Activated CD8-positive, alpha-beta memory T cell treated with anti-CD3 and anti-CD28 coated beads, Interleukin-2, amount 50 U/mL, for 1 hour (primary cell): Measurements from ENCODE around the gene GSG1L.

Experiments used
- DNase-seq: peaks from one replicate; pipeline ENCODE4 v3.0.0-alpha.2; 2020; ENCODE audit errors: extremely low read depth

The GSG1L gene

DNA sequence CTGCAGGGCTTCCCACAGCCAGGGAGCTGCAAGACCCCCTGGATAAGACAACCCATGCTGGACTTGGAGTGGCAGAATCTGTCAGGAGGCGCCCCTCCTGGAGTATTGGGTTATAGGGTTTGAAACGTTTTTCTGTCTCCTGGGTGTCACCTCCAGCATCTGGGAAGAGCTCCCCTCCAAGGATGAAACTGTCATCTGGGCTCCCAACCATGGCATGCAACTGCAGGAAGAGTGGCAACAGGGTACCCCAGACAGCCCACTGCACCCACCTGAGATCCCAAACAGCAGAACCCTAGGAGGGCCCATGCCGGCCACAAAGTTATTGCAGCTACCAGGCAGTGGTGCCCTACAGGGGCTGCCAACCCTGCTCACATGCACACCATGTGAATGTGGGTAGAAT is 636 bp upstream of the GSG1L start:
- DNase-seq: no peak

- DNase-seq: no peak
Observed at GRCh38 chr16:28062847-28063521, 530 bp downstream of the GSG1L start.

DNA sequence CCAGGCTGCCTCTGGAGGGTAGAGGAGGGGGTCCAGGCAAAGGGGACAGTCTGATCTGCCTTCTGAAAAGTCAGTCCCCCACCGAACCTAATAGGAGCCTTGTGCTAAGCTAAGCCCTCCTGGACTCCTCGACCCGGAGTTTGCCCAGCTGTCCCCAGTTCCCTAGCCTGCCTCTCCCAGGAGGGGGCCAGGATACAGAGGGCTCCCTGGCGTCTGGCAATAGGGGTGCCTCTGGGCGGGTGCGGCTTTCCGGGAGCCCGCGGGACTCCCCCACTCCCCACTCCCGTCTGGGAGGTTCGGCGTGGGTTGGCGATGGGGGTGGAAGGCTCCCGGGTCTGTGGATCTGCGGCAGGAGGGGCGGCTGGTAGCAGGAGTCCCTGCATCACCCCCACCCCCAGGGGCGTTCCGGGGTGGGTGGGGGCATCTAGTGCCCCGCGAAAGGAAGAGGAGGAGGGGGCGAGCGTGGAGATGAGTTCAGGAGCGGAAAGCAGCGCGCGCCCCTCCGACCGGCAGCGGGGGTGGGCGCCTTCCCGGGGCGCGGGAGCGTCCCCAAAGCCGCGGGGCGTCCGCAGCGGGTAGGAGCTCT is 1.2 kb downstream of the GSG1L start:
- DNase-seq: no peak

DNA sequence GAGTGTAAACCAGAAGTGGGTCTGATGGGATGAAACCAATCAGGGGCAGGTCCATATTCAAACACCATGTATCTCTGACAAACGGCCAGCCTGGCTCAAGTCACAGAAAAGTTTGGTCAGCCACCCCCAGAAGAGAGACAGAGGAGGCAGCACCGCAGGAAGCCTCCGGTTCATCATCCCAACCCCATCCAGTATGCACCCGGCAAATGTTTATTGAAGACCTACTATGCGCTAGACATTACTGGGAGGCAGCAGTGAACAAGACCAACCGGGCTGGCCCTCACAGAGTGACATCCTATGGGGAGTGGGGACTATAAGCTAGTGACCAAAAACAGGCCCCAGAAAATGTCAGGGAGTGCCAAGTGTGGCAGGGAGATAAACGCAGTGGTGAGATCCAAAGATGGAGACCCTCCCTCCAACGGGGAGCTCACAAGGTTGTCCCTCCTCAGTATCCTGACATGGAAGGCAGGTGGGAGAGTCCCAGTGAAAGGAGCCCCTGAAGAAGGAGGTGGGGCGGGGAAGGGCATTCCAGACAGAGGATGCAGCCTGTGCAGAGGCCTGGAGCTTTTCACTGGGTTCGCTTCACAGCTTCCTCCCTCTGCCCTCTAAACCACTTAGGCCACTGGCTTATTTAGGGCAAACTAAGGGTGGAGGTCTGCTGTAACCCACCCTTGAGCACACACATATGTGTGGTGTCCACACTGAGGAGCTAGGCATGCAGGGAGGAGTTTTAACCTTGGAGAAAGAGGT is 2.0 kb downstream of the GSG1L start:
- DNase-seq: no peak

- no peak for DNase-seq
Observed at GRCh38 chr16:28059841-28060575, 3.5 kb downstream of the GSG1L start.

DNA sequence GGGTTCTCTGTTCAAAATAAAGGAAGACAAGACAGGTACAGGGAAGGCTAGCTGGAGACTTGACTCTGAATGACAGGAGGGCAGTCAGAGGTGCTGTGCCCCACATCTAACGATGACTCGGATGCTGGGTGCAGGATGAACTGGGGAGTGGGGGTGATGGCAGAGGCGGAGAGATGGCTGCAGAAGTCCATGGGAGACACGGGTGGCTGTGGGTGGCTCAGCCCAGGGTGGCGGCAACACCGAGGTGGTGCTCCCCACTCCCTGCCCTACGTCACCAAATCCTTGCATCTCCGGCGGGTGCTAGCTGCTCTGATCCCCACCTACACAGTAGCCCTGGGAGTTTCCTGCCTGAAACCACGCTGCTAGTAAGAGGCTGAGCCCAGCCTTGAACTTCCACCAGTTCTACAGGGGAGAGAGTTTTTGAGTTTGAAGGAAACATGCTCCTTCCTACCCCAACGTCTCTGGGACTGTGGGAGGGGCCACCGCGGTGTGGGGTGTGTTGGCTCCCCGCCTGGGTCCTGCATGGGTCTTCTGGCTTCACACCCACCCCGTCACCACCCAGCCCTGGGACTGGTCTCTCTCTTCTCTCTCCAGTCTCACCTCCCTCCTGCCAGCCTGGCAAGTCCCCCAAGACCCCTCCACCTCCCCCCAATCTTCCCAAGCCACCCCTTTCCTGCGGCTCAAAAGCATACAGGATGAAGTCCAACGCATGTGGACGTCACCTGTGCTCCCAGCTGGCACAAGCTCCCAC is 4.5 kb downstream of the GSG1L start:
- no peak for DNase-seq

GRCh38 chr16:28057949-28058348 is 5.6 kb downstream of the GSG1L start:
- DNase-seq: no peak

DNA sequence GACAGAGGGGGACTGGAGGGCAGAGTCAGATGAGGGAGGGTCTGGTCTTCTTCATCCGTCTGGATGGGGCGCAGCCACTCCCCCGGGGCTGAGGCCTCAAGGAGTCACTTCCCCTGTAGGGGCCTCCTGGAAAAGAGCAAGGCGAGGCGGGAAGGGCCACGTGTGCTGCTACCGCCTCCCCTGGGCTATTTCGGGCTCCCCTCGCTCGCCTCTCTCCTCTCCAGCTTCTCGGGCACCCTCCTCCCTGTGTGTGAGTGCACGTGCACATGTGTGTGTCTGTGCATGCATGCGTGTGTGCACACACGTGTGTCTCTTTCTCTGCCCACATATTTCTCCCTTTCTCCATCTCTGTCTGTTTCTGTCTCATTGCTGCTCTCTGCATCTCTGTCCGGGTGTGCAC is 10.1 kb downstream of the GSG1L start:
- no peak for DNase-seq

DNA sequence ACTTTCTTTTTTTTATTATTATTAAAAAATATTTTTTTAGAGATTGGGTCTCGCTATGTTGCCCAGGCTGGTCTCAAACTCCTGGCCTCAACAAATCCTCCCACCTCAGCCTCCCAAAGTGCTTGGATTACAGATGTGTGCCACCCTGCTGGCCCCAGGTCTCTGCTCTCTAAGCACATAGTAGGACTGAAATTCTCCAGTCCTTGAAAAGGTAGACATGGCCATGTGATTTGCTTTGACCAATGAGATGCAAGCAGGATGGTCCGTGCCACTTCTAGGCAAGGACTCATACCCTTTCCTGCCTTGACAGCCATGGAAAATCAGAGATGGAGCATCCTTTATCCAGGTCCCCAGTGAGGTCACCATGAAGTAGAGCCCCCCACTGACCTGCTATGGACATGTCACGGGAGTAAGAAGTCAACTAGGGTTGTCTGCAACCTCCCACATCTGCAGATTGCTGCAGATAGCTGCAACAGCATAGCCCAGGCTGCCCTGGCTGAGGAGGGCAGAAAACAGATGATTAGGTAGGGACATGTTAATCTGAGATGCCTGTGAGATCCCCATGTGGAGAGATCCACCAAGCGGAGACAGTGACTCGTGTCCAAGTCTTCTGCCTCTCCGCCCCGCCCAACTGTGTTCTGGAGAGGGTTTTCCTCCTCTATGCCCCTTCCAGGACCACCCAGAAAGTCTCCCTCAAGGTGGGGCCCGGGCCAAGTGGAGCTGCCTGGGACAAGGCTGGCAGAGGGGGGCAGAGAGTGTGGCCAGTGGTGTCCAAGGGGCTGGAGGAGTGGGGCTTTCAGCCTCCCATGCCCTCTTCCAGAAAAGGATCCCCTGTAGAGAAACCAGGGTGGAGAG is 11.0 kb downstream of the GSG1L start:
- no peak for DNase-seq

GRCh38 chr16:28051486-28051885 is 12.0 kb downstream of the GSG1L start:
- DNase-seq: no peak

DNA sequence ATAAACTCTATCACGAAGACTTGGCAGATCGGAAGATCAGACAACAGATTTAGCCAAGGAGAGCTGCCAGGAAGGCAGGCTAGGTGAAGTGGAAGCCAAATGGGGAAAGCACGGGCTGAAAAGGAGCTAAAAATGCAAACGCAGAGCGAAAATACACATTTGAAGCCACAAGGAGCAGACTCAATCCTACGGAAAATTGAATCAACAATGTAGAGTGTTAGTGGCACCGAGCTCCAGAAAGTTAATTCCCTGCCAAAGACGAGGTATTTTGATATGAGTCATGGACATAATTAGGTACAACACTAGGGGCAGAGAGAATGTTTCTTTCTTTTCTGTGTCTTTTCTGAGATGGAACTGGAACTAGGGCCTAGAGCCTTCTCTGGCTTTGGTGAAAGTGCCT is 20.7 kb downstream of the GSG1L start:
- no peak for DNase-seq

GRCh38 chr16:28041615-28042014 is 21.9 kb downstream of the GSG1L start:
- DNase-seq: no peak

GRCh38 chr16:28040039-28040438 is 23.5 kb downstream of the GSG1L start:
- no peak for DNase-seq

- DNase-seq: no peak
Observed at GRCh38 chr16:28039493-28039892, 24.0 kb downstream of the GSG1L start.

GRCh38 chr16:28038409-28038808 is 25.1 kb downstream of the GSG1L start:
- DNase-seq: no peak

DNA sequence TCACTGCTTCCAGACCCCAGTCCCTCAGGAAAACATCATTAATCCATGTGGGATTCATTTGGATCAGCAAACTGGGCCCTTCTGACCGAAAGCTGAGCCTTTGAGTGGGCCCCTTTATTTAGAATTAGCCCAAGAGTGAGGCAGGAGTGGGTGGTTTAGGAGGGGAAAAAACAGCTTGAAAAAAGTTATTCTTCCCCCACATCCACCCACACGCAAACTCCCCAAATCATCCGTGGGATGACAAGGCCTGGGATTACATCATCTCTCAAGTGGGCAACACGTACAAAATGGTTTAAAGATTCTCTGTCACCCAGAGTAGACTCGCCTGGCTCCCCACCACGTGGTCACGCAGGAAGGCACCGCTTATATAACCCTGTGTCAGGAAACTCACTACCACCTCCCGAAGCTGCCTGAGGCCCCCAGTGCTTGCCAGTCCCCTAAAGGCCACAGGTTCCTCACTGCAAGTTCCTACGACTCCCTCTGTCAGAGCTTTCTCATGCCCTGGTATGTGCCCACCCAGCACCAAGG is 27.6 kb downstream of the GSG1L start:
- no peak for DNase-seq

- no peak for DNase-seq
Observed at GRCh38 chr16:28033870-28034269, 29.6 kb downstream of the GSG1L start.

GRCh38 chr16:28029387-28030002 is 34.0 kb downstream of the GSG1L start:
- DNase-seq: no peak

DNA sequence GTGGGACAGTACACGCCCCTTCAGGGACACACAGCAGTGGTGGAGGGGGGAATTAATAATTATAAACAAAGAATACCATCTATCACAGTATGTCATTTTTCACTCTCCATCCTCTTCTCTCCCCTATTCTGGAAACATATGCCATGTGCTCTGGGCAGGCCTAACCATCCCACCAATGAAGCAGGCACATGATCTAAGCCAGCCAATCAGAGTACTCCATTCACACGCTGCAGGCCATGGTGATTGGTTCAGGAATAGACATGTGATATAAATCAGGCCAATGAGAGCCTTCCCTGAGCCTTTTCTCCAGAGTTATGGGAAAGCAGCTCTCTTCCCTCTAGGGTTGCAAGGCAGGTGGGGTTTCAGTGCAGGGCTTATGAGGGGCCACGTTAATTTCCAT is 36.5 kb downstream of the GSG1L start:
- no peak for DNase-seq

DNA sequence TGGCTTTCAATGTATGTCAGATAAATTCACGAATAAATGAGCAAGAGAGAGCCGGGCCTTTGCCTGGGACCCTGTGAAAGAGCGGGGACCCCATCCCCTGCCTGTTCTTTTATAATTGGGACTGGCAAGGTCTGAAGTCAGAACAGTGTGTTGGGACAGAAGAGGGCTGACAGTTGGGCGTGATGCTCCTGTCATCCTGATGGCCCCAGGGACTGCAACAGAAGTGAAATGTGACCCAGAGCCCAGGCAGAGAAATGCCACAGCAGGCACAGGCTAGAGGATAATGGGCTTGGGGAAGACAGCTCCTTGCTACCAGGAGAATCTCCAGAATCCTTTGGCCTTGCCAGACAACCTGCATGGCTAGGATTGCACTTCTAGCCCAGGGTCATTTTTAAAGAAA is 37.9 kb downstream of the GSG1L start:
- no peak for DNase-seq
